ENCODE results near the gene UBXN2A.

UBXN2A gene

GRCh38 chr2:24052951-24053350, 112.7 kb downstream of the UBXN2A start (continued):
- TF ChIP-seq ZBTB6 (tag by site-specific recombination; IDR thresholded peaks at IDR 0.05) (no peak), ZNF514 (tag by site-specific recombination; IDR thresholded peaks at IDR 0.05) (no peak), ZNF549 (tag by site-specific recombination; IDR thresholded peaks at IDR 0.05) (no peak), ZNF660 (tag by site-specific recombination; IDR thresholded peaks at IDR 0.05) (no peak), HOXC10 (CRISPR knock-in tag; IDR thresholded peaks at IDR 0.05) (no peak), GLI4 (tag by site-specific recombination; IDR thresholded peaks at IDR 0.05) (no peak), BCL11B (tag by site-specific recombination; IDR thresholded peaks at IDR 0.05; ENCODE audit: low read depth) (no peak), GFI1B (tag by site-specific recombination; IDR thresholded peaks at IDR 0.05) (no peak), ZXDB (tag by site-specific recombination; IDR thresholded peaks at IDR 0.05) (no peak), ZNF548 (tag by site-specific recombination; IDR thresholded peaks at IDR 0.05) (no peak)
- TF ChIP-seq, protein P1, sequence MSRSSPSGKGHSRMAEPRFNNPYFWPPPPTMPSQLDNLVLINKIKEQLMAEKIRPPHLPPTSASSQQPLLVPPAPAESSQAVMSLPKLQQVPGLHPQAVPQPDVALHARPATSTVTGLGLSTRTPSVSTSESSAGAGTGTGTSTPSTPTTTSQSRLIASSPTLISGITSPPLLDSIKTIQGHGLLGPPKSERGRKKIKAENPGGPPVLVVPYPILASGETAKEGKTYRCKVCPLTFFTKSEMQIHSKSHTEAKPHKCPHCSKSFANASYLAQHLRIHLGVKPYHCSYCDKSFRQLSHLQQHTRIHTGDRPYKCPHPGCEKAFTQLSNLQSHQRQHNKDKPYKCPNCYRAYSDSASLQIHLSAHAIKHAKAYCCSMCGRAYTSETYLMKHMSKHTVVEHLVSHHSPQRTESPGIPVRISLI (tag by site-specific recombination; IDR thresholded peaks at IDR 0.05), result no peak
- TF ChIP-seq, protein P2, sequence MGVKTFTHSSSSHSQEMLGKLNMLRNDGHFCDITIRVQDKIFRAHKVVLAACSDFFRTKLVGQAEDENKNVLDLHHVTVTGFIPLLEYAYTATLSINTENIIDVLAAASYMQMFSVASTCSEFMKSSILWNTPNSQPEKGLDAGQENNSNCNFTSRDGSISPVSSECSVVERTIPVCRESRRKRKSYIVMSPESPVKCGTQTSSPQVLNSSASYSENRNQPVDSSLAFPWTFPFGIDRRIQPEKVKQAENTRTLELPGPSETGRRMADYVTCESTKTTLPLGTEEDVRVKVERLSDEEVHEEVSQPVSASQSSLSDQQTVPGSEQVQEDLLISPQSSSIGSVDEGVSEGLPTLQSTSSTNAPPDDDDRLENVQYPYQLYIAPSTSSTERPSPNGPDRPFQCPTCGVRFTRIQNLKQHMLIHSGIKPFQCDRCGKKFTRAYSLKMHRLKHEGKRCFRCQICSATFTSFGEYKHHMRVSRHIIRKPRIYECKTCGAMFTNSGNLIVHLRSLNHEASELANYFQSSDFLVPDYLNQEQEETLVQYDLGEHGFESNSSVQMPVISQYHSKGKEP (tag by site-specific recombination; IDR thresholded peaks at IDR 0.05), result no peak
- TF ChIP-seq, protein P3, sequence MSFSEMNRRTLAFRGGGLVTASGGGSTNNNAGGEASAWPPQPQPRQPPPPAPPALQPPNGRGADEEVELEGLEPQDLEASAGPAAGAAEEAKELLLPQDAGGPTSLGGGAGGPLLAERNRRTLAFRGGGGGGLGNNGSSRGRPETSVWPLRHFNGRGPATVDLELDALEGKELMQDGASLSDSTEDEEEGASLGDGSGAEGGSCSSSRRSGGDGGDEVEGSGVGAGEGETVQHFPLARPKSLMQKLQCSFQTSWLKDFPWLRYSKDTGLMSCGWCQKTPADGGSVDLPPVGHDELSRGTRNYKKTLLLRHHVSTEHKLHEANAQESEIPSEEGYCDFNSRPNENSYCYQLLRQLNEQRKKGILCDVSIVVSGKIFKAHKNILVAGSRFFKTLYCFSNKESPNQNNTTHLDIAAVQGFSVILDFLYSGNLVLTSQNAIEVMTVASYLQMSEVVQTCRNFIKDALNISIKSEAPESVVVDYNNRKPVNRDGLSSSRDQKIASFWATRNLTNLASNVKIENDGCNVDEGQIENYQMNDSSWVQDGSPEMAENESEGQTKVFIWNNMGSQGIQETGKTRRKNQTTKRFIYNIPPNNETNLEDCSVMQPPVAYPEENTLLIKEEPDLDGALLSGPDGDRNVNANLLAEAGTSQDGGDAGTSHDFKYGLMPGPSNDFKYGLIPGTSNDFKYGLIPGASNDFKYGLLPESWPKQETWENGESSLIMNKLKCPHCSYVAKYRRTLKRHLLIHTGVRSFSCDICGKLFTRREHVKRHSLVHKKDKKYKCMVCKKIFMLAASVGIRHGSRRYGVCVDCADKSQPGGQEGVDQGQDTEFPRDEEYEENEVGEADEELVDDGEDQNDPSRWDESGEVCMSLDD (tag by site-specific recombination; IDR thresholded peaks at IDR 0.05), result no peak

All from HEK293 (cell line).